HG03095 (cell line): Measurements from ENCODE around the gene PRKCZ.

Source experiments
- ATAC-seq: cut with Tn5 transposase; IDR thresholded peaks from one replicate; pipeline ENCODE4 v1.9.1; 2021; ENCODE audit warnings: moderate library complexity; ENCODE audit not compliant: unreplicated experiment

Gene PRKCZ

GRCh38 chr1:2045468-2046173 lies 4.6 kb upstream of the PRKCZ start:
- no peak for ATAC-seq

DNA sequence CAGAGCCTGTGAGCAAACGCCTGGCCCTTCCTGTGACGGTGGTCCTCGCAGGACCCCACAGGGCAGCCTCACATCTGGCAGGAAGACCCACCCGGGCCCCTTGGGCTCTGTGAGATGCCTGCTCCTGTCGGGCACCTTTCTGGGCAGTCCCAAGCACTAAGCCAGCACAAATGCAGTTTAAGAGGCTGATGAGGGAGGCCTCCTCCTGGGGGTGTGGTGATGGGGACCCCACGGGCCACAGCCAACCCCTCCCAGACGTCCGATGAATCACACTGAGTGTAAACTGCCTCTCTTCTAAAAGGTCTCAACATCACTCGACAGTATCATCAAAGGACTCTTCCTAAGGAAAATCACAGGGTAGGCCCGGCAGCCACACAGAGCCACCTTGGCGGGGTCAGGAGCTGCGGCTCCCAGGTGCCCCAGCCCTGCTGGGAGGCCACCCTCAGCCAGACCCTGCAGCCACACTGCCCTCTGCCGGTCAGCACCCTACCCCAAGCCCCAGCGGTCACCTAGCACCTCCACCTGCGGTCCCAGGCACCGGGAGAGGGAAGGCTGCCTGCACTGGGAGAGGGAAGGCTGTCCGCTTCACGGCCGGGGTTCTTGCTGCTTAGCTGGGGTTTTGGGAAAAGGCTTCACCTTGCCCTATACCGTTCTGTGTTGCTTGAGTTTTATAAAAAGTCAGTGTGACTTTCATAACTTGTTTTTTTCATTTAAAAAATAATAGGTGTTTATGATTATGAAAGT lies 3.9 kb upstream of the PRKCZ start:
- no peak for ATAC-seq

DNA sequence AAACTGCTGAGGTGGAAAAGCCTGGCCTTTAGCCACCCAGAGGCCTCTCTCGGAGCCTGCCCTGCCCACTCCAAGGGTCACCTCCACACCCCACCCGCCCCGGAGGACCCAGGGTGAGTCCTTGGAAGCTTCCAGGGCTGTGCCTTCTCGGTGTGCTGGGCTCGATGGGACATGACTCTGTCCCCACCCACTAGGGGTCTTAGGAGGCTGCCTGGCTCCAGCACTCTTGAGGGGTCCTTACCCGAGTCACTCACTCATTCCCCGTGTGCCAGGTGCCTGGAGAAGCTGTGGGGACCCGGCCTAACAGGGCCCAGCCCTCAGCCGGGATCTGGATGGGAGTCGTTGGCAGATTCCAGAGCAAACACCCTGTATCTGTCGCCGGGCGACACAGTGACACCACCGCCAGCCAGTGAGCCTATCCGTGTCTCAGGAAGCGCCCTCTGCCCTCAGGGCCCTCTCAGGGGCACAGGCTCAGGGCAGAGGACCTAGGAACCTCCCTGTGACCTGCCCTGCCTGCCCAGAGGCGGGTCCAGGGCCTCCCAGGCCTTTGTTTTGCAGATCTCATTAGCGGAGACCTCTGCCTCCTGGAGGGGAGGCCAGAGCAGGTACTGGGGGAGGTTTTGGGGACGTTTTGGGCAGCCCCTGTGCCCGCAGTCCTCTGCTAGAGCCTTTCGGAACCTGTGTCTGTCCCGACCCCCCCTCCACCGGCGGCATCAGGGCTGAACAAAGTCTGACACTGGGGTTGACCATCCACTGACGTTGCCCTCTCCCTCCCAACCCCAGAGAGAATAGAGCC lies 3.1 kb upstream of the PRKCZ start:
- ATAC-seq: no peak

DNA sequence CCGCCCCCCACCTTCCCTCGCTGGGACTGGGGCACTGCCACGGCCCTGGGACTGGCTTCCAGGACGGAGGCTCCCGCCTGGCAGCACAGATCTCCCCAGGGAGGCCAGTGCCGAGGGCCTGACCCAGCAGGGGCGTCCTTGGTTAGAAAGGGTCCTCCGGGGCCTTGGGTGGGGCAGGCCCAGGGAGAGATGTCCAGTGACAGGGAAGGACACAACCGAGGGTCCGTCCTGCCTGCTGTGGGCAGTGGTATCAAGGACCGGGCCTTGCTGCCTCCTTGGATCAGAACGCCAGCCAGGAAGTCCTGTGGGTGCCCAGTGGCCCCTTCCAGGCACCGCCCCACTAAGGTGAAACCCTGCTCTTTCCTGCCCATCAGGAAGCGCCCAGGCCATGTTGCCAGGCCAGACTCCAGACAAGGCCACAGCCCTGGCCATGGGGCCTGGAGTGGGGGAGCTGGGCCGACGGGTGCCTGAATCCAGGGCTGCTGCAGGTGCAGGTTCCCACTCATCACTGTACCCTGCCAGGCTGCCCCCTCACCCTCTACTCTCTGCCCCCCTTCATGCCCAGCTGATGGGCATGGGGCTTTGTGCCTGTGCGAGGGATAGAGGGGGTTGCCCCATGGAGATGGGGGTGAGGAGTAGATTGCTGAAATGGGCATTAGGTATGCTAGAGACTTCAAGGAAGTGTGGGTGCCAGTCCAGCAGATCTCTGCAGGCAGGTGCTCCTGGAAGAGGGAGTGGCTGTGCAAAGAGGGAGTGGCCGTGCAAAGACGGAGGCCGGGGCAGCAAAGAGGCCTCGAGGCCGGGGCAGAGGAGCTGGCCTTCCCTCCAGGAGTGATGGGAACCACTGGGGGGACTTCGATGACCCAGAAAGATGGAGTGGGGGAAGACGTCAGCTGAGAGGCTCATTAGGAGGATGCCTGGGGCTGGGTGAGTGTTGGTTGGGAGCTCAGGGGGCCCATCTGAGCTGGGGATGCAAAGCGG lies 2.2 kb upstream of the PRKCZ start:
- no peak for ATAC-seq

- ATAC-seq: no peak
Measured at GRCh38 chr1:2049225-2049717, 940 bp upstream of the PRKCZ start.

- no peak for ATAC-seq
Measured at GRCh38 chr1:2050461-2050792, 216 bp downstream of the PRKCZ start.

GRCh38 chr1:2050793-2051682 lies 827 bp downstream of the PRKCZ start:
- no peak for ATAC-seq

DNA sequence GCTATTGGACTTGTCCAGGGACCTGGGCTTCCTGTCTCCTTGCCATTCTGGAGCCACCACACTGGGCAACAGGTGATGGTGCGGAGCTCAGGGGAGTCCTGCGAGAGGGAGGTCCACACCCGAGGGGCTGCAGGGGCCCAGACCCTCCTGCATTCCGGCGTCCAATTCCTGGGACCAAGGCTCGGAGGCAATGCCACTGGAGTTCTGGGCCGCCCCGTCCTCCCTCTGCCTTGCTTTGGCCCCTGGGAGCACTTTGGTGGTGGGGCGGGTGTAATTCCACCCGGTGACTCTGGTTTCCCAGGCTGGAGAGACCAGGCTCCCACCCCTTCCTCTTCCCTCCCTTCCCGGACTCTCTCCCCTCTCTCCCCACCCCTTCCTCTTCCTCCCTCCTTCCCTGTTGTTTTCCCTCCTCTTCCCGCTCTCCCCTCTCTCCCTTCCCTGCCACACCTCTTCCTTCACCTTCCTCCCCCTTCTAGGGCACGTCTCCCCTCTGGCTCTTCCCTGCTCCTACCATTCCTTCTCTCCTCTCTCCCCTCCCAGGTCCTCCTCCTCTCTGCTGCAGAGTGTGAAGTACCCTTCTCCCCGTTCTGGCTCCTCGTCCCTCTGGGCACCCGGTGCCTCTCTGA lies 2.0 kb downstream of the PRKCZ start:
- no peak for ATAC-seq

GRCh38 chr1:2052756-2053155 lies 2.5 kb downstream of the PRKCZ start:
- ATAC-seq: no peak

- no peak for ATAC-seq
Measured at GRCh38 chr1:2053217-2053616, 3.0 kb downstream of the PRKCZ start.

GRCh38 chr1:2053784-2054376 lies 3.7 kb downstream of the PRKCZ start:
- ATAC-seq: no peak

DNA sequence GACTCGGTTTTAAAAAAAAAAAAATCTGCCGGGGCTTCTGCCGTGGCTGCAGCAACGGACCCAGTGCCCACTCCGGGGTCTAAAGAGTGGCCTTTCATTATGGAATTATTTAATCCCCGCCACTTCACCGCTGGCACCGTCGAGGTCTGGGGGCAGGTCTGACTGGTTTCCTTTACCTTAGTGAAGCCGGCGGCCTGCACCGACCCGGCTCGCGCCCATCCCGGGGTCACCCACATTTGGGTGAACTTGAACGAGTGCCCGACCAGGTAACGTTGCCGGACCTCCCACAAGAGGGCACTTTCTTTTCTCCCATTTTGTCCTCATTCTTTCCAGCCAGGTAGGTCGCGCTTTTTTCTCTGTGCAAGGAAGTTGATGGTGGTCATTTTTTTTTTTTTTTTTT lies 4.3 kb downstream of the PRKCZ start:
- no peak for ATAC-seq

GRCh38 chr1:2055911-2056575 lies 5.8 kb downstream of the PRKCZ start:
- ATAC-seq: no peak

- ATAC-seq: no peak
Measured at GRCh38 chr1:2056955-2057590, 6.9 kb downstream of the PRKCZ start.

DNA sequence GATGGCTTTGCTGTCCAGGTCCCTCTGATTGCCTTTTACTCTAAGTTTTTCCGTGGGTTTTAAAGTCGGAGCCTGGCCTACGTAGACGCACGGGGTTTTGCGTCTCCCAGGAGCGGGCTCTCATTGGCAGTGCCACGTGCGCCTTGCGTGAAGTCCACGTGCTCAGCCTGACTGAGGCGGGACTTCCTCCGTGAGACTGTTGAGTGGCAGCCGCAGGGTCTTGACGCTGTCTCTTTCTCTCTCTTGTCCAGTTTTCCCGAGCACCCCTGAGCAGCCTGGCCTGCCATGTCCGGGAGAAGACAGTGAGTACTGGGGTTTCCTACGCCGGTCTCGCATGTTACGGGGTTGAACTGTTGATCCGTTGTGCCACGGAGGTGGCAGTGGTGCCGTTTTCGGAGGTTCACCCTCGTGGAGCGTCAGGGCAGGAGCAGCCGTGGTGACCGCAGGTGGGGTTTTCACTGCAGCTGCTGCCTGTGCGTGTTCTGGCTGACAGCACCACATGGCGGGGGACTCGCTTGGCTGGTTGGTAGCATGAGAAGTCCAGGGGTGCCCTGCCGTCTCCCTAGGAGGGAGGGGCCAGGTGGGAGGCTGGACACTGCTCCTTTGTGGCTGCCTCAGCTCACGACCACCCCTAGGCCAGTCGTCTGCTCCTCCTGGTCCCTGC lies 9.2 kb downstream of the PRKCZ start:
- ATAC-seq: no peak

GRCh38 chr1:2060072-2060471 lies 9.9 kb downstream of the PRKCZ start:
- no peak for ATAC-seq

DNA sequence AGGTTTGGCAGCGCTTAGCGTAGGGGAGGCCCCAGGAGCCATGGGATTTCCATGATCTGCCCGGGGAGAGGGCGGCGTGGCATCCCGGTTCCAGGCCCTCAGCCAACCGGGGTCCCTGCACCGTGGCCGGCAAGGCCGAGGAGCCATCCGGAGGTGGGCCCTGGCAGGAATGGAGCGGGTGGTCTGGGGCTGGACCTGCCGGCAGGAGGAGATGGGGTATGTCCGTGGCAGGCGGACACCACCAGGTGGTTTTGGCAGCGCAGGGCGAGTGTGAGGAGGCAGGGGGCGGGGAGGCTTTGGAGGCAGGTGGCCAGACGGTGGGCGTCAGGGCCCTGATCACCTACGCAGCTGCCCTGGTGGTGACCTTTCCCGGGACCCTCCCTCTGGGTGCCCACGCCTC lies 10.3 kb downstream of the PRKCZ start:
- no peak for ATAC-seq
